NCI-H524 (cell line): ENCODE data around the gene UGT8.
A peak's percentile ranks its signal among the peaks of the same experiment; 100 is the strongest.
"Not testable (repeated sequence)": the region's sequence is repeated elsewhere in the genome, so short reads cannot be mapped to it uniquely, and the experiment has no call there.

Experiments used
- DNase-seq, 2 experiments: peaks; one replicate each; lab custom pipeline; 2025; lab: John Stamatoyannopoulos, UW

The UGT8 gene

GRCh38 chr4:114598191-114599121 is at the start of gene UGT8:
Gene UGT8, plus strand, starts transcription at chr4:114598807. Its CDS starts 24,074 bp downstream, at chr4:114622881.
- peak; percentile 51 to 64 for DNase-seq

GRCh38 chr4:114549638-114550037 is 49.0 kb upstream of the UGT8 start:
- DNase-seq, result no peak

GRCh38 chr4:114558446-114559020 is 40.1 kb upstream of the UGT8 start:
- no peak for DNase-seq

- no peak for DNase-seq
These were observed 37.0 kb upstream of the UGT8 start for GRCh38 chr4:114561590-114561989.

GRCh38 chr4:114562176-114562904 is 36.3 kb upstream of the UGT8 start:
- DNase-seq, result no peak

- no peak for DNase-seq
These were observed 34.9 kb upstream of the UGT8 start for GRCh38 chr4:114563536-114564315.

GRCh38 chr4:114577386-114577785 is 21.2 kb upstream of the UGT8 start:
- no peak for DNase-seq

GRCh38 chr4:114582621-114583020 is 16.0 kb upstream of the UGT8 start:
- no peak for DNase-seq

GRCh38 chr4:114588305-114588704 is 10.3 kb upstream of the UGT8 start:
- DNase-seq, result no peak

GRCh38 chr4:114590360-114590759 is 8.2 kb upstream of the UGT8 start:
- DNase-seq, result not testable (repeated sequence)

GRCh38 chr4:114593526-114593925 is 5.1 kb upstream of the UGT8 start:
- DNase-seq, result no peak

- no peak for DNase-seq
These were observed 3.4 kb upstream of the UGT8 start for GRCh38 chr4:114595207-114595606.

GRCh38 chr4:114595921-114596320 is 2.7 kb upstream of the UGT8 start:
- no peak for DNase-seq

- no peak for DNase-seq
These were observed 1.0 kb upstream of the UGT8 start for GRCh38 chr4:114597410-114598115.

GRCh38 chr4:114599231-114599902 is 760 bp downstream of the UGT8 start:
- DNase-seq, result peak; percentile 31 to 66

- DNase-seq, result peak in 1 of 2 experiments; percentile 3
These were observed 1.4 kb downstream of the UGT8 start for GRCh38 chr4:114599903-114600552.

- no peak for DNase-seq
These were observed 2.1 kb downstream of the UGT8 start for GRCh38 chr4:114600672-114601071.

GRCh38 chr4:114601304-114602052 is 2.9 kb downstream of the UGT8 start:
- DNase-seq, result no peak

GRCh38 chr4:114603497-114603896 is 4.9 kb downstream of the UGT8 start:
- DNase-seq, result no peak
